ENCODE measurements around the gene LUZP2. TPM values are rescaled to one million over a fixed set of nuclear protein-coding genes. Genes with fewer than 3 reads are reported as not detected.

The LUZP2 gene
- total and polyA plus RNA-seq, 2 of the 8 experiments (the other 6 are each of a cell fraction or from before 2014, with no cell fraction given), result 0.79 to 1.5 TPM

GRCh38 chr11:24949406-24949805, 452.6 kb downstream of the LUZP2 start:
- no peak for FAIRE-seq
- H3K79me1 ChIP-seq (ENCODE audit: low read depth, low read length), result no peaks in the 10 kb centered on the region
- TF ChIP-seq USF2 (IDR thresholded peaks at IDR 0.05; ENCODE audit: low read length), result no peak
- no peak for TF ChIP-seq BRCA1 (IDR thresholded peaks at IDR 0.05; ENCODE audit: low read depth, low read length)
- no peak for TF ChIP-seq HDAC2 (IDR thresholded peaks at IDR 0.05; ENCODE audit: borderline replicate concordance in 1 of 2, low read depth in 2 of 2, low read length in 2 of 2)
- no peak for TF ChIP-seq SRF (IDR thresholded peaks at IDR 0.05; ENCODE audit: low read depth, low read length)
- no peak for TF ChIP-seq MAFK (IDR thresholded peaks at IDR 0.05; ENCODE audit: low read depth, low read length)
- no peak for TF ChIP-seq RXRA (IDR thresholded peaks at IDR 0.05; ENCODE audit: insufficient read depth, low read depth, low read length)
- no peak for TF ChIP-seq RFX5 (IDR thresholded peaks at IDR 0.05; ENCODE audit: borderline replicate concordance, low read depth, low read length)
- no peak for TF ChIP-seq TAF7 (optimal IDR thresholded peaks at IDR 0.05; ENCODE audit: borderline replicate concordance, low read depth, low read length)
- no peak for TF ChIP-seq CEBPB (IDR thresholded peaks at IDR 0.05; ENCODE audit: low read depth, low read length)
- TF ChIP-seq PHF8 (conservative IDR thresholded peaks at IDR 0.05; ENCODE audit: low read depth, low read length), result no peak
- TF ChIP-seq CTBP2 (IDR thresholded peaks at IDR 0.05; ENCODE audit: borderline replicate concordance, insufficient read depth, insufficient read length, low read length), result no peak
- no peak for TF ChIP-seq TBP (IDR thresholded peaks at IDR 0.05; ENCODE audit: low read depth, low read length)
- TF ChIP-seq MAX (IDR thresholded peaks at IDR 0.05), result no peak

More at GRCh38 chr11:24949406-24949805, 452.6 kb downstream of the LUZP2 start:
- Histone ChIP-seq H3K9ac (replicated peaks in 1 of 4; ENCODE audit: extremely low read depth in 1 of 4, low read depth in 3 of 4, low read length in 3 of 4) (no peak overlapping the region), H3K14ac (ENCODE audit: insufficient read length) (no peak overlapping the region), H2AFZ (ENCODE audit: low read length) (no peak overlapping the region), H3K23me2 (ENCODE audit: low read depth, low read length) (no peaks in the 10 kb centered on the region; the same call in 1 of the 2 replicates), H2BK20ac (ENCODE audit: low read length) (no peak overlapping the region), H3K79me2 (ENCODE audit: control insufficient read depth in 1 of 2, insufficient read depth in 2 of 2, low read length in 2 of 2) (no peaks in the 10 kb centered on the region), H2BK120ac (replicated peaks; ENCODE audit: low read depth, low read length) (no peak overlapping the region), H2AK5ac (ENCODE audit: low read depth, low read length) (no peak overlapping the region), H3K4me2 (ENCODE audit: insufficient read depth in 1 of 2, low read depth in 2 of 2, low read length in 2 of 2) (no peak overlapping the region), H2BK5ac (ENCODE audit: low read depth, low read length) (no peak overlapping the region), H4K91ac (replicated peaks; ENCODE audit: insufficient read length, low read length) (no peak overlapping the region), H3K36me3 (ENCODE audit: control insufficient read depth in 2 of 4, insufficient read depth in 4 of 4, low read length in 3 of 4) (no peaks in the 10 kb centered on the region), H3K4me3 (ENCODE audit: extremely low read depth in 1 of 4, insufficient read depth in 2 of 4, low read depth in 3 of 4, low read length in 4 of 4) (no peak overlapping the region), H2BK15ac (ENCODE audit: low read length) (no peak overlapping the region), H3K27ac (ENCODE audit: low read depth, low read length) (no peak overlapping the region), H3K9me3 (ENCODE audit: insufficient read depth in 2 of 2, low read depth in 1 of 2, low read length in 1 of 2) (no peaks in the 10 kb centered on the region), H3K4me1 (replicated peaks in 1 of 4; ENCODE audit: control insufficient read depth in 3 of 4, insufficient read depth in 4 of 4, low read length in 3 of 4) (no peaks in the 10 kb centered on the region), H2BK12ac (ENCODE audit: low read depth, low read length) (no peak overlapping the region), H3K56ac (replicated peaks; ENCODE audit: insufficient read length, low read depth, low read length) (no peak overlapping the region), H3K27me3 (replicated peaks in 1 of 4; ENCODE audit: control insufficient read depth in 3 of 4, extremely low read depth in 1 of 4, insufficient read depth in 3 of 4, low read length in 3 of 4) (no peaks in the 10 kb centered on the region), H3K23ac (ENCODE audit: insufficient read length) (no peak overlapping the region), H3K4ac (replicated peaks; ENCODE audit: insufficient read length, low read depth, low read length) (no peak overlapping the region), H3K18ac (ENCODE audit: extremely low read depth, low read length) (no peak overlapping the region), H4K8ac (ENCODE audit: extremely low read depth, insufficient read depth, low read length) (no peak overlapping the region), H4K5ac (ENCODE audit: insufficient read length, low read depth, low read length) (no peak overlapping the region), H4K20me1 (replicated peaks in 1 of 2; ENCODE audit: control insufficient read depth in 1 of 2, insufficient read depth in 2 of 2, low read length in 2 of 2) (no peaks in the 10 kb centered on the region)
- POLR2A ChIA-PET (ENCODE audit: partially characterized antibody), result no interaction called here
- DNase-seq (ENCODE audit: low read depth in 1 of 2, low spot score in 2 of 2), result no peak
- 87% methylated on average over 5 of the region's 5 CpGs; no CpG with 5 or more reads in 1 of the 2 experiments for WGBS, 2 experiments (ENCODE audit: extremely low coverage in 1 of 2, insufficient coverage in 1 of 2, insufficient read length in 1 of 2, insufficient replicate concordance in 2 of 2, low coverage in 1 of 2, low lambda C conversion rate in 2 of 2, missing lambda C conversion rate in 1 of 2)
- CTCF ChIA-PET (ENCODE audit: partially characterized antibody), result interaction anchor here (1.6 kb wide), 1 partner anchor 9 kb away, joined by 4 read pairs; no protein-coding TSS in a partner anchor

All from H1 (cell line).